AG09309 (cell line): ENCODE measurements around the gene ARHGAP24.
"Not testable (repeated sequence)": the region's sequence is repeated elsewhere in the genome, so short reads cannot be mapped to it uniquely, and the experiment has no call there.

Experiments used
- DNase-seq: peaks from one replicate; pipeline ENCODE4 v3.0.0-alpha.2; 2010; ENCODE audit warnings: low read depth
- H3K4me3 ChIP-seq: 2 replicates; pipeline ENCODE4 v1.5.1; 2011; ENCODE audit warnings: mild to moderate bottlenecking, low read depth, low read length, moderate library complexity; ENCODE audit not compliant: control insufficient read depth
- CTCF ChIP-seq: IDR thresholded peaks from 2 replicates; pipeline ENCODE4 v1.5.1; 2011; ENCODE audit warnings: mild to moderate bottlenecking, low read depth, low read length, inconsistent platforms; ENCODE audit not compliant: insufficient read depth, control insufficient read depth; ENCODE audit errors: missing control alignments

ARHGAP24 gene

GRCh38 chr4:85499573-85499972 lies 24.6 kb downstream of the ARHGAP24 start:
- no peak for DNase-seq
- H3K4me3 ChIP-seq: no peak overlapping the region
- TF ChIP-seq CTCF: no peak

DNA sequence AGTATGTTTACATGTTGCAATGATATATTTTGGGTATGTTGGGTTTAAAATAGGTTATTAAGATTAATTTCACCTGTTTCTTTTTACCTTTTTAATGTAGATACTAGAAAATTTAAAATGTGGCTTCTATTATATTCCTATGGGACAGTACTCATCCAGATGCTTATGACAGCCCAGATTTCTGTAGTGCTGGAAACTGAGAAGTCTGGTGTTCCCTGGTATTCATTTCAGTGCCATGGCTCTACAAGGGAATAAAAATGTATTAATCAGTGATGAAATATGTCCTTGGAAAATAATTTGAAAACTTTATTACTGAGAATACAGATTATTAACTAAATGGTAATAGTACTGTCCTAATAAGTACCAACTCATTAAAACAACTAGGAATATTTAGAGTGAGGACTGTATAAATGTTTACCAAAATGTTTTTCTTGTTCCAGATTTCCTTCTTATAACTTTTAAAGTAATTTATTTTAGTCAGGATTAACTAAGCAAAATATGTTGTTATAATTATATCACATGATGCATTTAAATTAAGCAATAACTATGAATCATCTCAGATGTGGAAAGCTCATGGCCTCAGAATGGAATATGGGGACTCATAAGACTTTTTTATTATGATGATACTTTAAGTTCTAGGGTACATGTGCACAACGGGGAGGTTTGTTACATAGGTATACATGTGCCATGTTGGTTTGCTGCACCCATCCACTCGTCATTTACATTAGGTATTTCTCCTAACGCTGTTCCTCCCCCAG lies 25.3 kb downstream of the ARHGAP24 start:
- no peak overlapping the region for H3K4me3 ChIP-seq
- no peak for TF ChIP-seq CTCF
- DNase-seq: no peak

- DNase-seq, H3K4me3 ChIP-seq: not testable (repeated sequence)
Measured at GRCh38 chr4:85501145-85501544, 26.2 kb downstream of the ARHGAP24 start.

DNA sequence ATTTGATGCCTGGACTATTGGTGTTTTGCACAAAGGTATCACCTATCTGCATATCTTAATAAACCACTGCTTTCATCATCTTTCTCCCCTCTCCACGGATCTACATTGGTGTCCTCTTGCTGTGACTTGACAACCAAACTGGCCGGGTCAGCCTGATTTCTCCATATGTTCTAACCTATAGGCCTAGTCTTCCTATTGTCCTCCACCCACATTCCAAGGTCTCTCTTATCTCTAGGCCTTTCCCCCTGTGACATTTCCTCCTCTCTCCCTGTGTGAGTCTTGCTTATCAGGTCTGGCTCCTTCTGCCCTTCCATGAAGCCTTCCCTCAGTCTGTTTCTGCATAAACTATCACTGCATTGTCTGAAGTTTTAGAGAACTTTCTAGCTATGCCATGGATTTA lies 33.7 kb downstream of the ARHGAP24 start:
- DNase-seq: no peak
- no peak overlapping the region for H3K4me3 ChIP-seq
- TF ChIP-seq CTCF: no peak

DNA sequence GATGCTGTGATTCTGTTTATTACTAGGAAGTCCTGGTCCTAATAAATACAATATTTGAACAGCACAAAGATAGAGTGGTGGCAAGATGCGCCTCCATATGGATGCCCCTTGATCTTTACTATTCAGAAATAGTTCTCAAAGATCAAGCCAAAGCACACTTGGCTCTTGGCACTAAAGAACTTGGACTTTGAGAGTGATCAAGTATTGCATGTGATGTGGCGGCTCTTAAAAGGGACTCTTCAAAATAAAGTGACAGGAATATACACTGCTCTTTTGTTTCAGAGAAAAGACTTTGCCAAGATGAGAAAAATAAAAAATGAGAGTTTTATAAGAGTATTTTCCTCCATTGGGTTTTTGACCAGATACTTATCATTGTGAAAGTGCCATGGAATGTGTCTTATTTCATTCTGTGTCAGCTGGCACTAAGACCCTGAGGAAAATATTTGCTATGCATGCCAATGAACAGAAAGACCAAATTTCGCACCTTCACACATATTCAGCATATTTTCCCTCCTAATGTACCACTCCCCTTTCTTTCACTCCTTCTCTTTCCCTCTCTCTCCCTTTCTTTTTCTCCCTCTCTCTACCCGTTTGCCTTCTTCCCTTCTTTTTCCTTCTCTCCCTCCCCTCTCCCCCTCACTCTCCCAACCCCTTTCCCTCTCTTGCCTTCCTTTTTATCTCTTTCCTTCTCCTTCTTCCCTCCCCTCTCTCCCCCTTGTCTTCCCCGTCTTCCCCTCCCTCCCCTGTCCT lies 35.1 kb downstream of the ARHGAP24 start:
- TF ChIP-seq CTCF: no peak
- DNase-seq: no peak

GRCh38 chr4:85510632-85510984 lies 35.7 kb downstream of the ARHGAP24 start:
- no peak for DNase-seq
- no peak for TF ChIP-seq CTCF
- H3K4me3 ChIP-seq: no peak overlapping the region

More for the DNA sequence above, 35.1 kb downstream of the ARHGAP24 start:
- no peak overlapping the region for H3K4me3 ChIP-seq

DNA sequence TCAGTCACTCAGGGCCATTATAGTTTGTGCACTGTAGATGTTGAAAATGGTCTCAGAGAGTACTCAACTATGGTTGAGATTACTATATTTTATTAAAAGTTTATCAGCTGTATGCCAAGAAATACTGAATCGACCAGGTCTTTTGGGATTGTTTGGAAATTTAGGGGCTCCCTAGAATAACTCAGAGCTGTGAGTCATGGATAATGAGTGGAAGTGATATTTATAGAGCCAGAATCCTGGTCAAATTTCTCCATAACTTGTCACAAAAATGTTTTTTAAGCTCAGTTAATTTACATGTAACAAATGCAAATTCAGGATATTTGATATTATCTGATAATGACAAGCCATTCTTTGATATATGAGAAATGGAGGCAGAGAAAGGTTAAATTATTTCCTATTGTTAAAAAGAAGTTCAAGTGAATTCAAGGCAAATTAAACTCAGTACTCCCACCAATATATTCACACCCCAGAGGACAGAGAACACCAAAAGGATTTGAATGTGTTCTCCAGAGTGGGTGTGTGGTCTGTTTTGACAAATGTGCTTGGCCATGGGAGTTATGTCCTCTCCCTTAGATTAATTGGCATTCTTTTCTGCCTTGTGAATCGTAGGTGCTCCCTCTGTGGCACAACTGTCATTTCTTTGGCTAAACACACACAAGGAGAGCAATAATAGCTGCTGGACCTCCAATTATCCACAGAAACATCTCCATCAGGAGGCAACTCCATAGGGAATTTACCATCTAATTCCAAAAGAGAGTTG lies 37.7 kb downstream of the ARHGAP24 start:
- TF ChIP-seq CTCF: no peak
- H3K4me3 ChIP-seq: no peak overlapping the region
- no peak for DNase-seq
